PC-3 (cell line): ENCODE data around the gene CPS1. TPM values are rescaled to one million over a fixed set of nuclear protein-coding genes. Genes with fewer than 3 reads are reported as not detected.

Source experiments
- ATAC-seq: fragments of 200-7000 bp; cut with Tn5 transposase; 2 replicates; pipeline ENCODE4 v1.9.1; 2020; ENCODE audit warnings: mild to moderate bottlenecking, moderate library complexity
- BruUV-seq: library from RNA; stranded (reverse); fragments of 400-500 nt; replicated peaks from 2 replicates; lab custom pipeline; 2021; lab: Mats Ljungman, UMichigan
- CTCF ChIA-PET: fragments of 300-600 bp; sonication (Branson Sonifier 250); formaldehyde crosslinking; loops from one replicate; lab custom pipeline; 2022; ENCODE audit warnings: antibody characterized with exemption; lab: Charles Lee
- POLR2A ChIA-PET: fragments of 300-600 bp; sonication (Branson Sonifier 250); formaldehyde crosslinking; loops from one replicate; lab custom pipeline; 2022; ENCODE audit warnings: antibody characterized with exemption; ENCODE audit not compliant: unreplicated experiment; lab: Charles Lee
- DNase-seq: peaks from one replicate; pipeline ENCODE4 v3.0.0-alpha.2; 2015
- H2AFZ ChIP-seq: fragments of 300-600 bp; sonication (generic); 2 replicates; pipeline ENCODE4 v1.6.0; 2016; ENCODE audit warnings: antibody characterized with exemption, low read length
- H3F3A ChIP-seq: fragments of 300-600 bp; sonication (generic); one replicate; pipeline ENCODE4 v1.6.0; 2017; ENCODE audit warnings: antibody characterized with exemption, low read length, control low read depth, mild to moderate bottlenecking; ENCODE audit not compliant: unreplicated experiment
- H3K27ac ChIP-seq: fragments of 300-600 bp; sonication (generic); 2 replicates; pipeline ENCODE4 v1.5.1; 2016; ENCODE audit warnings: mild to moderate bottlenecking, low read length
- H3K27me3 ChIP-seq: fragments of 300-600 bp; sonication (generic); 2 replicates; pipeline ENCODE4 v1.6.1; 2016; ENCODE audit warnings: low read length, mixed read lengths
- H3K36me3 ChIP-seq: fragments of 300-600 bp; sonication (generic); 2 replicates; pipeline ENCODE4 v1.6.1; 2016; ENCODE audit warnings: low read depth, mixed run types, low read length, mixed read lengths
- H3K4me1 ChIP-seq: fragments of 300-600 bp; sonication (generic); 2 replicates; pipeline ENCODE4 v1.5.1; 2016; ENCODE audit warnings: low read length; ENCODE audit not compliant: insufficient read depth
- H3K4me2 ChIP-seq: fragments of 300-600 bp; sonication (generic); 2 replicates; pipeline ENCODE4 v1.6.0; 2016; ENCODE audit warnings: low read length
- H3K4me3 ChIP-seq: fragments of 300-600 bp; sonication (generic); 2 replicates; pipeline ENCODE4 v1.5.1; 2016; ENCODE audit warnings: mild to moderate bottlenecking, low read length, mixed read lengths
- H3K79me2 ChIP-seq: fragments of 300-600 bp; sonication (generic); 2 replicates; pipeline ENCODE4 v1.6.1; 2017; ENCODE audit warnings: low read length, mixed read lengths
- H3K9ac ChIP-seq: fragments of 300-600 bp; sonication (generic); 2 replicates; pipeline ENCODE4 v1.6.0; 2016; ENCODE audit warnings: mild to moderate bottlenecking, low read length
- H3K9me2 ChIP-seq: fragments of 300-600 bp; sonication (generic); replicated peaks from 2 replicates; pipeline ENCODE4 v1.6.1; 2016; ENCODE audit warnings: mixed run types, low read length, mixed read lengths
- H3K9me3 ChIP-seq: fragments of 300-600 bp; sonication (generic); 2 replicates; pipeline ENCODE4 v1.6.1; 2016; ENCODE audit warnings: low read length, mixed read lengths
- H4K20me1 ChIP-seq: fragments of 300-600 bp; sonication (generic); 2 replicates; pipeline ENCODE4 v1.6.1; 2016; ENCODE audit warnings: low read length, mixed read lengths
- EZH2 ChIP-seq: fragments of 300-600 bp; sonication (generic); IDR thresholded peaks from one replicate; pipeline ENCODE4 v1.6.1; 2017; ENCODE audit warnings: antibody characterized with exemption, mild to moderate bottlenecking, low read length; ENCODE audit not compliant: unreplicated experiment
- EZH2phosphoT487 ChIP-seq: fragments of 300-600 bp; sonication (generic); IDR thresholded peaks from 2 replicates; pipeline ENCODE4 v1.6.1; 2018; ENCODE audit warnings: mild to moderate bottlenecking, antibody characterized with exemption, low read length, borderline replicate concordance
- intact Hi-C: fragments of 100-400 bp; cut with micrococcal nuclease; formaldehyde crosslinking; loops from 2 replicates; pipeline ENCODE4 v1.9.0; 2023
- total RNA-seq: library from RNA; depleted of rRNA; stranded (reverse); fragments of >200 nt; gene quantifications from 2 replicates; pipeline ENCODE4 v1.2.3, GENCODE V29; 2014
- TF ChIP-seq, protein P1 (sequence below): fragments of 300-600 bp; sonication (generic); conservative IDR thresholded peaks from 2 replicates; pipeline ENCODE4 v1.5.1; 2017; ENCODE audit warnings: antibody characterized with exemption, low read depth, mild to moderate bottlenecking, low read length

CPS1 gene
- total RNA-seq, 1 experiment from 2014 or later = 17.7 TPM

DNA sequence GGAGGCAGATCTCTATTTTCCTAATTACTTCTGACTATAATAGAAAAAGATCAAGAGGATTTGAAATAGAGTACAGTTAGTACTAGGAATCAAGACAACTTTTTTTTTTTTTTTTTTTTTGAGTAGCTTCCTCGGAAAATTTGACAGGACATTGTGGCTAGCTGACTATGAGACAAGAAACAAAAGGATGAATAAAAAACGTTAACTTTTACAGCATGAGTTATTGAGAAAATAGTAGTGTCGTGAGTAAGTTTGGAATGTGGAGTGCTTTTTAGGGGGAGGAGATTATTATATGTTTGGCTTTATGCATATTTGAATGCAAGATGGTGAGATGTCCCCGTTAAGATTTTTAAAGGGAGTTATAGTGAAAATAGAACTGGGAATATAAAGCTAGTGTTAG, 27.7 kb upstream of the CPS1 start:
- intact Hi-C loops = no loop called here
- H4K20me1 ChIP-seq = no peaks in the 10 kb centered on the region
- no peak for ATAC-seq
- no peak for DNase-seq
- H3F3A ChIP-seq = no peaks in the 10 kb centered on the region
- H2AFZ ChIP-seq = no peak overlapping the region
- H3K36me3 ChIP-seq = no peaks in the 10 kb centered on the region
- no peaks in the 10 kb centered on the region for H3K9me2 ChIP-seq
- no peaks in the 10 kb centered on the region for H3K4me1 ChIP-seq
- POLR2A ChIA-PET = no interaction called here
- H3K4me3 ChIP-seq = no peak overlapping the region
- H3K79me2 ChIP-seq = no peaks in the 10 kb centered on the region
- CTCF ChIA-PET = no interaction called here
- no TSS peak for BruUV-seq
- peak overlapping the region; percentile 28 for H3K27ac ChIP-seq
- no peak overlapping the region for H3K9ac ChIP-seq
- no peak for TF ChIP-seq EZH2phosphoT487
- no peak for TF ChIP-seq EZH2
- TF ChIP-seq, protein P1, sequence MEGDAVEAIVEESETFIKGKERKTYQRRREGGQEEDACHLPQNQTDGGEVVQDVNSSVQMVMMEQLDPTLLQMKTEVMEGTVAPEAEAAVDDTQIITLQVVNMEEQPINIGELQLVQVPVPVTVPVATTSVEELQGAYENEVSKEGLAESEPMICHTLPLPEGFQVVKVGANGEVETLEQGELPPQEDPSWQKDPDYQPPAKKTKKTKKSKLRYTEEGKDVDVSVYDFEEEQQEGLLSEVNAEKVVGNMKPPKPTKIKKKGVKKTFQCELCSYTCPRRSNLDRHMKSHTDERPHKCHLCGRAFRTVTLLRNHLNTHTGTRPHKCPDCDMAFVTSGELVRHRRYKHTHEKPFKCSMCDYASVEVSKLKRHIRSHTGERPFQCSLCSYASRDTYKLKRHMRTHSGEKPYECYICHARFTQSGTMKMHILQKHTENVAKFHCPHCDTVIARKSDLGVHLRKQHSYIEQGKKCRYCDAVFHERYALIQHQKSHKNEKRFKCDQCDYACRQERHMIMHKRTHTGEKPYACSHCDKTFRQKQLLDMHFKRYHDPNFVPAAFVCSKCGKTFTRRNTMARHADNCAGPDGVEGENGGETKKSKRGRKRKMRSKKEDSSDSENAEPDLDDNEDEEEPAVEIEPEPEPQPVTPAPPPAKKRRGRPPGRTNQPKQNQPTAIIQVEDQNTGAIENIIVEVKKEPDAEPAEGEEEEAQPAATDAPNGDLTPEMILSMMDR = no peak
- no peak overlapping the region for H3K4me2 ChIP-seq
- no peaks in the 10 kb centered on the region for H3K9me3 ChIP-seq
- H3K27me3 ChIP-seq = no peaks in the 10 kb centered on the region

DNA sequence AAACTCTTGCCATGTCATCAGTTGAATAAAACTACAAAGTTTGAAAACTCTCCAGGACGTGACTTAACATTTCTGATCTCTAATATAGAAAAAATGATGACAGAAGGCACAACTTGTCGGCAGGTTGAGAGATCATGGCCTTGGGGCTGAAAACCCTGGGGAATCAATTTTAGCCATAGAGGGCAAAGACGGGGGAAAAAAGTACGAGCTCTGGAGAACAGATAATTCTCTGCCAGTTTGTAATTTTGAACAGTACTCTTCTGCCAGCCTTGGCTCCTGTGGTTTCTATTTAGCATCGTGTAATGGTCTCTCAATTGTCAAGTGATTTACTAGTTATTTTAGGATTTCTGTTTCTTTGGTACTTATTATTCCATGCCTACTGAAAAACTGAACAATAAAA, 25.3 kb upstream of the CPS1 start:
- Histone ChIP-seq H3K27me3 (no peaks in the 10 kb centered on the region), H3K79me2 (no peaks in the 10 kb centered on the region), H4K20me1 (no peaks in the 10 kb centered on the region), H3K36me3 (no peaks in the 10 kb centered on the region), H3K4me2 (no peak overlapping the region), H3K9ac (no peak overlapping the region), H3K9me3 (no peaks in the 10 kb centered on the region), H3K4me1 (no peaks in the 10 kb centered on the region), H2AFZ (no peak overlapping the region), H3K4me3 (no peak overlapping the region), H3K27ac (no peak overlapping the region), H3F3A (no peaks in the 10 kb centered on the region), H3K9me2 (no peaks in the 10 kb centered on the region)
- ChIA-PET CTCF (no interaction called here), POLR2A (no interaction called here)
- DNase-seq = no peak
- TF ChIP-seq, protein P1 = no peak
- TF ChIP-seq EZH2 = no peak
- no peak for TF ChIP-seq EZH2phosphoT487
- ATAC-seq = no peak
- intact Hi-C loops = no loop called here
- no TSS peak for BruUV-seq

GRCh38 chr2:210531482-210531881, 24.9 kb upstream of the CPS1 start:
- intact Hi-C loops = no loop called here
- Histone ChIP-seq H3K9ac (no peak overlapping the region), H3K4me1 (no peaks in the 10 kb centered on the region), H3K36me3 (no peaks in the 10 kb centered on the region), H3K4me3 (no peak overlapping the region), H3K27me3 (no peaks in the 10 kb centered on the region), H2AFZ (no peak overlapping the region), H3K79me2 (no peaks in the 10 kb centered on the region), H4K20me1 (no peaks in the 10 kb centered on the region), H3K27ac (no peak overlapping the region), H3K9me3 (no peaks in the 10 kb centered on the region), H3F3A (no peaks in the 10 kb centered on the region), H3K9me2 (no peaks in the 10 kb centered on the region), H3K4me2 (no peak overlapping the region)
- DNase-seq = no peak
- TF ChIP-seq, protein P1 = no peak
- TF ChIP-seq EZH2 (no peak), EZH2phosphoT487 (no peak)
- POLR2A ChIA-PET = no interaction called here
- BruUV-seq = no TSS peak
- ATAC-seq = no peak
- CTCF ChIA-PET = no interaction called here
